ENCODE results near the gene CDK5RAP2. TPM values are rescaled to one million over a fixed set of nuclear protein-coding genes. Genes with fewer than 3 reads are reported as not detected.

The CDK5RAP2 gene
- total RNA-seq, 2 experiments from 2014 or later, result 76.0 to 81.6 TPM

GRCh38 chr9:120385606-120386389, 194.2 kb downstream of the CDK5RAP2 start:
- H4K20me1 ChIP-seq (ENCODE audit: insufficient read depth, low read length), result no peaks in the 10 kb centered on the region
- CTCF ChIA-PET (ENCODE audit: unreplicated experiment), result no interaction called here
- no peak overlapping the region for H2AFZ ChIP-seq (ENCODE audit: low read length)
- POLR2A ChIA-PET, result no interaction called here
- no peak overlapping the region for H3K27ac ChIP-seq (ENCODE audit: low read depth, low read length, poor library complexity, severe bottlenecking)
- no peak for DNase-seq (ENCODE audit: low spot score)
- no peaks in the 10 kb centered on the region for H3K79me2 ChIP-seq (ENCODE audit: insufficient read depth, low read depth, low read length)
- H3K9me2 ChIP-seq (ENCODE audit: insufficient read depth, low read length), result no peaks in the 10 kb centered on the region
- no peak overlapping the region for H3K4me3 ChIP-seq (ENCODE audit: low read depth, low read length, poor library complexity, severe bottlenecking)
- H3K9me3 ChIP-seq (ENCODE audit: low read length), result no peaks in the 10 kb centered on the region
- no peaks in the 10 kb centered on the region for H3K4me1 ChIP-seq (ENCODE audit: insufficient read depth, low read length, poor library complexity, severe bottlenecking)
- no TSS peak for BruUV-seq (replicated peaks)
- H3K36me3 ChIP-seq (ENCODE audit: insufficient read depth, low read length), result peaks cover 36% of the 10 kb centered on the region; the same call in 1 of the 2 replicates
- intact Hi-C loops (cut with micrococcal nuclease; ENCODE audit: unreplicated experiment), result no loop called here
- H3K4me2 ChIP-seq (ENCODE audit: low read length), result no peak overlapping the region
- TF ChIP-seq EZH2phosphoT487 (IDR thresholded peaks at IDR 0.05; ENCODE audit: borderline replicate concordance, low read depth, low read length) (no peak), CTCF (conservative IDR thresholded peaks at IDR 0.05; ENCODE audit: low read length) (no peak)

DNA sequence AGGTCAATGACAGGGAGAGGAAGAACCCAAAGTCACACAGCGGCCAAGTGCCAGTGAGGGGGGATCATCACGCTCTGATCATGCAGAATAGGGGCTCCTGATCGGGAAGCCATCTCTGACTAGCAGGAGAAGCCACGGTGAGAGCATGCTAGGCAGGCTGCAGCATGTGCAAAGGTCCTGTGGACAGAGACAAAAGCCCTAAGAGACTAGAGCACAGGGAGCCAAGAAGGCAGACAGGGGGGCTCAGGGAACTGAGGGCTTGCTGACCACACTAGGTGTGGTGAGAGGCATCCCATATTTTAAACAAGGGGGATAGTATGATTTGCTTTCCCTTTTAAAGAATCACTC, 195.1 kb downstream of the CDK5RAP2 start:
- Histone ChIP-seq H3K27ac (ENCODE audit: low read depth, low read length, poor library complexity, severe bottlenecking) (no peak overlapping the region), H3K36me3 (ENCODE audit: insufficient read depth, low read length) (peaks cover 27% of the 10 kb centered on the region; the same call in 1 of the 2 replicates), H3K9me3 (ENCODE audit: low read length) (no peaks in the 10 kb centered on the region), H4K20me1 (ENCODE audit: insufficient read depth, low read length) (no peaks in the 10 kb centered on the region), H3K4me3 (ENCODE audit: low read depth, low read length, poor library complexity, severe bottlenecking) (no peak overlapping the region), H3K79me2 (ENCODE audit: insufficient read depth, low read depth, low read length) (no peaks in the 10 kb centered on the region), H3K9me2 (ENCODE audit: insufficient read depth, low read length) (no peaks in the 10 kb centered on the region), H3K4me1 (ENCODE audit: insufficient read depth, low read length, poor library complexity, severe bottlenecking) (no peaks in the 10 kb centered on the region), H3K4me2 (ENCODE audit: low read length) (no peak overlapping the region), H2AFZ (ENCODE audit: low read length) (no peak overlapping the region)
- POLR2A ChIA-PET, result no interaction called here
- CTCF ChIA-PET (ENCODE audit: unreplicated experiment), result no interaction called here
- intact Hi-C loops (cut with micrococcal nuclease; ENCODE audit: unreplicated experiment), result no loop called here
- TF ChIP-seq CTCF (conservative IDR thresholded peaks at IDR 0.05; ENCODE audit: low read length) (no peak), EZH2phosphoT487 (IDR thresholded peaks at IDR 0.05; ENCODE audit: borderline replicate concordance, low read depth, low read length) (no peak)
- BruUV-seq (replicated peaks), result no TSS peak
- DNase-seq (ENCODE audit: low spot score), result no peak

Measured in OCI-LY7 (cell line).